WTC11 (cell line): ENCODE measurements around the gene AIF1.

Experiments used
- CREM ChIP-seq: sonication (generic); formaldehyde crosslinking; IDR thresholded peaks from 2 replicates; pipeline ENCODE4 v1.8.1; 2022; ENCODE audit warnings: mild to moderate bottlenecking, missing genetic modification reagents, moderate library complexity
- JUN ChIP-seq: sonication (generic); formaldehyde crosslinking; IDR thresholded peaks from 2 replicates; pipeline ENCODE4 v1.8.0; 2023; ENCODE audit warnings: mild to moderate bottlenecking, missing genetic modification reagents
- NFATC4 ChIP-seq: fragments of 250-450 bp; sonication (Bioruptor Pico); IDR thresholded peaks from 2 replicates; pipeline ENCODE4 v1.9.0; 2021; ENCODE audit warnings: mild to moderate bottlenecking
- NFYB ChIP-seq: sonication (generic); formaldehyde crosslinking; conservative IDR thresholded peaks from 2 replicates; pipeline ENCODE4 v1.8.0; 2022; ENCODE audit warnings: low read depth, missing genetic modification reagents
- ZNF121 ChIP-seq: sonication (generic); formaldehyde crosslinking; IDR thresholded peaks from 2 replicates; pipeline ENCODE4 v1.8.0; 2023; ENCODE audit warnings: missing genetic modification reagents
- TF ChIP-seq, protein P1 (sequence below): fragments of 200-600 bp; IDR thresholded peaks from 2 replicates; pipeline ENCODE4 v1.8.0; 2022; ENCODE audit warnings: antibody characterized with exemption
- TF ChIP-seq, protein P2 (sequence below): sonication (generic); formaldehyde crosslinking; conservative IDR thresholded peaks from 2 replicates; pipeline ENCODE4 v1.8.1; 2022; ENCODE audit warnings: mild to moderate bottlenecking, missing genetic modification reagents

DNA sequence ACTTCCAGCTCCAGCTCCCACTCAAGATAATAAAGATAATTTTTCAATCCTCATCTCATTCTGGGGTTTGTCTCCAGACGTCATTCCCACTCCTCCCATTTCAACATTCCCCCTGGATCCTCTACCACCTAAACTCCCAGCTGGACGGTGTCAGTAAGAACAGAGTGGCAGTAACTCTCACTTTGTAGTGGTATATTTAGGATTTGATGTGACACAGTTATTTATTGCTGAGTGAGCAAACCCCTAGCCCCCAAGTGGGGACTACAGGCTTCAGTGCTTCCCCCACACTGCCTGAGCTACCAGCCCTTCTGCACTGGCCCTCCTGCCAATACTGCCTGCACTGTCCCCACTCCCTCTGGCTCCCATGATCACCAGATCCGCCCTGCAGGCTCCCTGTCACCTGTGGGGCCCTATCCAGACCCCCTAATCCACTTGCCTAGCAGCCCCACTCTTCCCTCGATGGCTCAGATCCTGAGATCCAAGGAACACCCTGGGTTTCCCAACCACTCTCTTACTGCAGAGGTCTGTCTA is 43.2 kb downstream of the AIF1 start:
- TF ChIP-seq, protein P1, sequence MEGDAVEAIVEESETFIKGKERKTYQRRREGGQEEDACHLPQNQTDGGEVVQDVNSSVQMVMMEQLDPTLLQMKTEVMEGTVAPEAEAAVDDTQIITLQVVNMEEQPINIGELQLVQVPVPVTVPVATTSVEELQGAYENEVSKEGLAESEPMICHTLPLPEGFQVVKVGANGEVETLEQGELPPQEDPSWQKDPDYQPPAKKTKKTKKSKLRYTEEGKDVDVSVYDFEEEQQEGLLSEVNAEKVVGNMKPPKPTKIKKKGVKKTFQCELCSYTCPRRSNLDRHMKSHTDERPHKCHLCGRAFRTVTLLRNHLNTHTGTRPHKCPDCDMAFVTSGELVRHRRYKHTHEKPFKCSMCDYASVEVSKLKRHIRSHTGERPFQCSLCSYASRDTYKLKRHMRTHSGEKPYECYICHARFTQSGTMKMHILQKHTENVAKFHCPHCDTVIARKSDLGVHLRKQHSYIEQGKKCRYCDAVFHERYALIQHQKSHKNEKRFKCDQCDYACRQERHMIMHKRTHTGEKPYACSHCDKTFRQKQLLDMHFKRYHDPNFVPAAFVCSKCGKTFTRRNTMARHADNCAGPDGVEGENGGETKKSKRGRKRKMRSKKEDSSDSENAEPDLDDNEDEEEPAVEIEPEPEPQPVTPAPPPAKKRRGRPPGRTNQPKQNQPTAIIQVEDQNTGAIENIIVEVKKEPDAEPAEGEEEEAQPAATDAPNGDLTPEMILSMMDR: no peak
- TF ChIP-seq JUN (CRISPR knock-in tag) (no peak), NFYB (CRISPR knock-in tag) (no peak), ZNF121 (CRISPR knock-in tag) (no peak), CREM (CRISPR knock-in tag) (no peak), NFATC4 (no peak)
- TF ChIP-seq, protein P2, sequence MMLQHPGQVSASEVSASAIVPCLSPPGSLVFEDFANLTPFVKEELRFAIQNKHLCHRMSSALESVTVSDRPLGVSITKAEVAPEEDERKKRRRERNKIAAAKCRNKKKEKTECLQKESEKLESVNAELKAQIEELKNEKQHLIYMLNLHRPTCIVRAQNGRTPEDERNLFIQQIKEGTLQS (CRISPR knock-in tag): no peak
